Raji (cell line): ENCODE results near the gene TSPAN16.

ENCODE experiments used
- POLR2A ChIP-seq: IDR thresholded peaks from 2 replicates; pipeline ENCODE4 v1.6.1; 2011; ENCODE audit warnings: low read depth, low read length, control low read depth; ENCODE audit not compliant: insufficient read depth

Gene TSPAN16

DNA sequence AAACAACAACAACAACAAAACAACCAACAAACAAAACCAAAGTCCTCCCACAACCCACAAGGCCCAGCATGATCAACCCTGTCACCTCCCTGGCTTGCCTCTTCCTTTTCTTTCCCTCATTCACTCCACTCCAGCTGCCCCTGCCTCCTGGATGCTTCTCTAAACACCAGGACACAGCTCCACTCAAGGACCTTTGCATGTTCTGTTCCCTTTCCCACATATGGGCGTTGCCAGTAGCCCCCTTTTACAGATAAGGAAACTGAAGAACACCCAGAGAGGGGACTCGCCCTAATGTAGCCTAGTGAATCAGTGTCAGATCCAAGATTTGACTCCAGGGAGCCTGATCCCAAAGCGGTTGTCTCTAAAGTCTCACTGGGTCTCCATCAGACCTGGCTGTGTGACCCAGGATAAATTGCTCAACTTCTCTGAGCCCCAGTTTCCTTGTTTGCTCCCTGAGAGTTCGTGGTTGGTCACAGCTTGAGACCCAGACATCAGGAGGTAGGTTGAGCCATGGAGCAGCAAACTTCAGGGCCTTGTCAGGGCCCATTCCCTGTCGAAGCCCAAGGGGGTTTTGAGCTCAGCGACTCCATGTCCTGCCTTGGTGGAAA lies 30.7 kb upstream of the TSPAN16 start:
- TF ChIP-seq POLR2A, result no peak

DNA sequence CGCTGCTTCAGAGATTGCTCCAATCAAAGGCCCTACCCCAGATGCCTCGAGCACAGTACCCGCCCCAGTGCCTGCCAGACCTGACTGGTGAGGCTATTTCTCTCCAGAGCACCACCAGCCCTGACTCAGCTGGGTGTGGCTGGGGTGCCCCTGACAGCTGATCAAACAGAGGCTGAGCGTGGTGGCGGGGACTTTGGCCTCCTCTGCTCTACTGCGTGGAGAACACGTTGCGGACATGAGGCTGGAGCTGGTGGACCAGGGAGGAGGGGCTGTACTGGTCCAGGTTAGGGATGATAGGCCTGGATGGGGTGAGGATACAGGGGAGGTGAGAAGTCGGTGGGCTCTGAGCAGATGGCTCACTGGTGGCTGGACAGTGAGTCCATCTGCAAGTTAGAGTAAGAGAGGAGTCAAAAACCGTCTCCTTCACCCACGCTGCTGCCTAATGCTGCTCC lies 30.1 kb upstream of the TSPAN16 start:
- TF ChIP-seq POLR2A, result no peak

DNA sequence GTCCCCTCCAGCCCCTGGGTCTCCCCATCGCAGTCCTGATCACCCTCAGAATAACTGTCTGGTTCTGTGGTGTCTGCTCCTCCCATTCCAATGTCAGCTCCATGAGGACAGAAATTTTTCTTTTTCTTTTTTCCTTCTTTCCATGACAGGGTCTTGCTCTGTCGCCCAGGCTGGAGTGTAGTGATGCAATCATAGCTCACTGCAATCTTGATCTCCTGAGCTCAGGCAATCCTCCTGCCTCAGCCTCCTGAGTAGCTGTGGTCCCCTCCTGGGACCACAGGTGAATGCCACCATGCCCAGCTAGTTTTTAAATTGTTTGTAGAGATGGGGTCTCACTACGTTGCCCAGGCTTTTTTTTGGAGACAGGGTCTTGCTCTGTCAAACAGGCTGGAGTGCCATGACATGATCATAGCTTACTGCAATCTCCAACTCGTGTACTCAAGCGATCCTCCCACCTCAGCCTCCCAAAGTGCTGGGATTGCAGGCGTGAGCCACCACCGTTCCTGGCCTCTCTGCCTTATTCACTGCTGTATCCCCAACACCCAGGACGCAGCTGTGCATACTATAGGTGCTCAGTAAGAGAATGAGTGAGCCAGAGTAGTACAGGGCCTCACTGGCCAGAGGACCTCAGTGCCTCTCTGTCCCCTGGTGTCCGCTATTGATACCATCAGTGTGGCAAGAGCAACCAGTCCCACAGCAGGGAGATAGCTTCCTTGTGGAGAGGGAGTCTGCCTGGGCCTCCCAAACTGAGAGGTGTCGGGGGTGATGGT lies 28.5 kb upstream of the TSPAN16 start:
- no peak for TF ChIP-seq POLR2A

DNA sequence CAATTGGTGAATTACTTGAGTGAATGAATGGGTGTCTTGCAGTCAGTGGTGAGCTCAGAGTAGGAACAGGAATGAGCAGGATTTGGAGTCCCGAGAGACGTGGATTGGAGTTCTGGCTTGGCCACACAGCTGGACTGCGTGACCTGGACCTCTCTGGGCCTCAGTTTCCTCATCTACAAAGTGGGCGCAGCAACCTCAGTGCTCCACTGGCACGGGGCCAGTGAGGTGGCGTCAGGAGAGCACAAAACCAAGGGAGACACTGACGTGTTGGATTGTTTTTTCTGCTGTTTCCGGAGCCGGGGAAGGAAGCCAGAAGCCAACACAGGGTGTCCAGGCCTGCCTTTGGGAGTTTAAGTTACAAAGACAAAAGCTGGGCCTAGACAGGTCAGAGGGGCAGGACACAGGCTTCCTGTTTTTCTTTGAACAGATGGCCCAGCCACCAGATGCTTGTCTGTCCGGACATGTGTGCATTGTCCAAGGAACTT lies 27.1 kb upstream of the TSPAN16 start:
- TF ChIP-seq POLR2A, result no peak

DNA sequence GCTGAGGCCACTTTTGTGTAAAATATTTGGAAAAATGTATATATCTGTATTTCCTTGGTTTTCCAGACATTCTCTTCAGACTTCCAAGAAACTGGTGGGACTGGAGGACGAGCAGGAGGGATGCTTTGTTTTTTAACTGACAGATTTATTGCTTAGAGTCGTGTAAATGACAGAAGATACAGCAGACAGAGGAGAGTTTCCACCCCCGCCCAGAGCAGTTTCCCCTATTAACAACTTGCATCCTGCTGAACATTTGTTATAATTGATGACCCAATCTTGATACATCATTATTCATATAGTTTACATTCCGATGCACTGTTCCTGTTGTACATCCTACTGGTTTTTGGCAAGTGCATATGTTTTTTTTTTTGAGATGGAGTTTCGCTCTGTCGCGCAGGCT lies 26.6 kb upstream of the TSPAN16 start:
- TF ChIP-seq POLR2A, result no peak

DNA sequence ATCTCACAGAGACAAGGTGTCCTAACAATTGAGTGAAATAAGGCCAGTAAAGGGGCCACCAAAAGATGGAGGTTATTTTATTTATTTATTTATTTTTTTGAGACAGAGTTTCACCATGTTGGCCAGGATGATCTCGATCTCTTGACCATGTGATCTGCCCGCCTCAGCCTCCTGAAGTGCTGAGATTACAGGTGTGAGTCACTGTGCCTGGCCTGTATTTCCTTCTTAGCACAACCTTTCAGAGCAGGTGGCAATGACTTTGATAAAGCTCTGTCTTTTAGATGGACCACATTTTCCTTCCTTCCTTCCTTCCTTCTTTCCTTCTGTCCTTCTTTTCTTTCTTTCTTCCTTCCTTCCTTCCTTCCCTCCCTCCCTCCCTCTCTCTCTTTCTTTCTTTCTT lies 22.7 kb upstream of the TSPAN16 start:
- TF ChIP-seq POLR2A, result no peak

DNA sequence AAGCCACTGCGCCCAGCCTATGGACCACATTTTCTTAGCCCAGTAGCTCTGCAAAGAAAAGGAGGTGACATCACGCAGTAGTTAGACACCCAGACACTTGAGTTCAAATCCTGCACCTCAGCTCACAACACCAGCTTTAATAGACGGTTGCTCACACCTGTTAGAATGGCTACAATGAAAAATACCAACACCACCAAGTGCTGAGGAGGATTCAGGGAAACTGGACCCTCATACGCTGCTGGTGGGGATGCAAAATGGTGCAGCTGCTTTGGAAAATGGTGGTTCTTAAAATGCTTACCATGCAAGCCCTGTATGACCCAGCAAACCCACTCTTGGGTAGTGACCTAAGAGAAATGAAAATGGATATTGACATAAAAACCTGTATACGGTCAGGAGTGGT lies 22.0 kb upstream of the TSPAN16 start:
- TF ChIP-seq POLR2A, result no peak

DNA sequence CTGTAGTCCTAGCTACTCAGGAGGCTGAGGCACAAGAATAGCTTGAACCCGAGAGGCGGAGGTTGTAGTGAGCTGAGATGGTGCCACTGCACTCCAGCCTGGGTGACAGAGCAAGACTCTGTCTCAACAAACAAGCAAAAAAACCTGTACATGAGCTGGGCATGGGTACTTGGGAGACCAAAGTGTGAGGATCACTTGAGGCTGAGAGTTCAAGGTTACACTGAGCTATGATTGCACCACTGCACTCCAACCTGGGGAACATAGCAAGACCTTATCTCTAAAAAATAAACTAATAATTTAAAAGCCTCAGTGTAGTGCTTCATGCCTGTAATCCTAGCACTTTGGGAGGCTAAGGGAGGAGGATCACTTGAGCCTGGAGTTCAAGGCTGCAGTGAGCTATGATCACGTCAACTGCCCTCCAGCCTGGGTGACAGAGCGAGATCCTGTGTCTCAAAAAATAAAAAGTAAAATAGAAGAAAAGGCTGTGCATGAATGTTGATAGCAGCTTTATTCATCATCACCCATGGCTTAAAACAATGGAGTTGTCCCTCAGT lies 21.4 kb upstream of the TSPAN16 start:
- TF ChIP-seq POLR2A, result no peak

DNA sequence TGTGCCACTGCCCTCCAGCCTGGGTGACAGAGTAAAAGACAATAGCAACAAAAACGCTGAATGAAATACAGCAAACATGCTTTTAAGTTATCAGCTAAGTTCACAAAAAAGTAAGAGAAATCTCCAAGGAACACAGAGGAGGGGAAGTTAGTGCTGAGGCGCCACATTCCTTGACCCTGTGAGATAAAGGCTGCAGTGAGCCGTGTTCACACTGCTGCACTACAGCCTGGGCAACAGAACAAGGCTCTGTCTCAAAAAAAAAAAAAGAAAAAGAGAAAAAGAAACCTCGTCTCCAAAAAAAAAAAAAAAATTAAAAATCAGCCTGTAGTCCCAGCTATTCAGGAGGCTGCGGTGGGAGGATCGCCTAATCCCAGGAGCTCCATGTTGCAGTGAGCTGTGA lies 17.3 kb upstream of the TSPAN16 start:
- no peak for TF ChIP-seq POLR2A

DNA sequence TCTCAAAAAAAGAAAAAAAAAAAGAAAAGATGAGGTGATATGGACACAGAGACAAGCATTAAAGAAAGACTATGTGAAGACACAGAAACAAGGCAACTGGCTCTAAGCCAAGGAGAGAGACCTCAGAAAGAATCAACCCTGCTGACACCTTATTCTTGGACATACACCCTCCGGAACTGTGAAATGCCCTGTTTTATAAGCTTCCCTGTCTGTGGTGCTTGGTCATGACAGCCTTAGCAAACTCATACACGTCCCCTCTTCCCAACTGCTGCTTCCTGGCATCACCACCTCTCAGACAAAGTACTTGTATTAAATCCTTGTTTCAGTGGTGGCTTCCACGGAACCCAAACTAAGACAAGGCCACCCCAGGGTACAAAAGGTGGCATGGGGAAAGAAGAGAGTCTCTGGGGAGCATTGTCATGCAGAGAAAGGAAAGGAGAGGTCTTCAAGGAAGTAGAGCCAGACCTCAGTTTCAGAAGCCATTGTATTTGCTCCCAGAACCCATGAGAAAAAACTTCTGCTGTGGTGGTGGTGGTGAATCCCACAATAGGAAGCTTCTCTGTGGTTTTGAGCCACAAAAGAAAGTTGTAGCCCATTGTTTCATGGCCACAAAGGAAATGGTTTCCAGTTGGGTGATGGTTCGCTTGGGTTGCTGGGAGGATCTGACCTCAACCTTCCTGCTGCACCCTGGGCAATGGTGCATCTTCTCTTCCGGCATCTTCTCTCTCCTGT lies 16.3 kb upstream of the TSPAN16 start:
- no peak for TF ChIP-seq POLR2A

DNA sequence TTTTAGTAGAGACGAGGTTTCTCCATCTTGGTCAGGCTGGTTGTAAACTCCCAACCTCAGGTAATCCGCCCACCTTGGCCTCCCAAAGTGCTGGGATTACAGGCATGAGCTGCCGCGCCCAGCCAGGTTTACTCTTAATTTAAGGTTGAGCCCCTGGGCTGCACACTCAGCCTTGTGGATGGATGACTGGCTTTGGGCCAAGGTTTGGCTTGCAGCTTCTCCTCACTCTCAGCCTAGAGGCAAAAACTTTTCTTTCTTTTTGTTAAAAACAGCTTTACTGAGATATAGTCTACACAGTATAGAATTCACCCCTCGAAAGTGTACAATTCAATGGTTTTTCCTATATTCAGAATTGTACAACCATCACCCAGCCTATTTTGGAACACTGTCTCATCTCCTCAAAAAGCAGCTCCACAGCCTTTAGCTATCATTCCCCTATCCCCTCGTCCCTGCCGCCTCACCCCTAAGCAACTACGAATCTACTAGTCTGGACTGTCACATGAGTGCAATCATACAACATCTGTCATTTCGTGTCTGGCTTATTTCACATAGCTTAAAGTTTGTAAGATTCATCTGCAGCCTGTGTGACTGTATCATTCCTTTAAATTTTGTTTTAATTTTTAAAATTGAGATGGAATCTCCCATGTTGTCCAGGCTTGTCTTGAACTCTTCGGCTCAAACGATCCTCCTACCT lies 14.5 kb upstream of the TSPAN16 start:
- no peak for TF ChIP-seq POLR2A

DNA sequence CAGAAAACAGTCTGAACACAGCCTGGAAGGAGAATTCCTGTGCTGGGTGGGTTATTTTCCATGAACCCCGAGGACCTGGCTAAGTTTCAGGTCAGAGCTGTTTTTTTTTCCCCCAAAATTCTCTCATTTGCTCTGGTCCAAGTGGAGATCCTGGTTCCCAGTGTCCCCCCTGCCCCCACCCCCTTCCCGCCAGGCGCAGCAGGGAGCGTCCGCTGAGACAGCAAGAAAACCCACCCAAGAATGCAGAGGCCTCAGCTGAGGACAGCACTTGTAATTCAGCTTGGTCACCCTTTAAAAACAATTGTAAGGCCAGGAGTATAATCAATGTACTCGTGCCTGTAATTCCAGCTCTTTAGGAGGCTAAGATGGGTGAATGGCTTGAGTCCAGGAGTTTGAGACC lies 11.4 kb upstream of the TSPAN16 start:
- no peak for TF ChIP-seq POLR2A

DNA sequence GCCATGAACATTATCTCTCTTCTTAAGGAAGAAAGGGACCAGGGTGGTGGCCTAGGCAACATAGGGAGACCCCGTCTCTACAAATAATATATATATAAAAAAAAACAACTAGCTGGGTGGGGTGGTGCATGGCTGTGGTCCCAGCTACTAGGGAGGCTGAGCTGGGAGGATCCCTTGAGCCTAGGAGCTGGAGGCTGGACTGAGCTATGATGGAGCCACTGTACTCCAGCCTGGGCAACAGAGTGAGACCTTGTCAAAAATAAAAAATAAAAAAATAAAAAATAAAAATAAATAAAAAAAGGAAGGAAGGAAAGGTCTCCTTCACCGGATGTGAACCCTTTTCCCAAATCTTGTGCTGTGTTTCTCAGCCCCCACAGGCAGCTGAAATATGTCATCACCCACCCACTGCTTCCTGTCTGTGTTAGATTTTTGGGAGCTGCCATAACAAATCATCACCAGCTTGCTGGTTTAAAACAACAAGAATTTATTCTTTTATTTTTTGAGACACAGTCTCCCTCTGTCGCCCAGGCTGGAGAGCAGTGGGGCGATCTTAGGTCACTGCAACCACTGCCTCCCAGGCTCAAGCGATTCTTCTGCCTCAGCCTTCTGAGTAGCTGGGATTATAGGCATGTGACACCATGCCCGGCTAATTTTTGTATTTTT lies 9.5 kb upstream of the TSPAN16 start:
- TF ChIP-seq POLR2A, result no peak

DNA sequence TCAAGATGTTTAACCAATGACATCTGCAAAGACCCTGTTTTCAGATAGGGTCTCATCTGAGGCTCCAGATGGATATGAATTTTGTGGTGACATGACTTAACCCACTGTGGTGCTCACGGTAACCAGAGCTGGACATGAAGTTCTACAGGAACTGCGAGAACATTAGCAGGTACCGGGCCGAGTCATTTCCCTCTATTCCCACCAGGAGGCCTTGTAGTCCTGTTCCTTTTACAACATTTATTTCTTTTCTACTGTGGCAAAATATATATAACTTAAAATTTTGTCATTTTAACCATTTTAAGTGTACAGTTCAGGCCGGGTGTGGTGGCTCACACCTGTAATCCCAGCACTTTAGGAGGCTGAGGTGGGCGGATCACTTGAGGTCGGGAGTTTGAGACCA lies 7.6 kb upstream of the TSPAN16 start:
- TF ChIP-seq POLR2A, result no peak
